Dedifferentiated amniotic fluid mesenchymal stem cell (primary cell): Measurements from ENCODE around the gene UBE2E2.
"Not testable (repeated sequence)": the region's sequence is repeated elsewhere in the genome, so short reads cannot be mapped to it uniquely, and the experiment has no call there.

Experiments used
- DNase-seq: peaks from one replicate; pipeline ENCODE4 v3.0.0-alpha.2; 2016; ENCODE audit errors: extremely low spot score

UBE2E2 gene

GRCh38 chr3:23202921-23203707 lies at the start of gene UBE2E2:
Gene UBE2E2, plus strand, starts transcription at chr3:23203327.
- DNase-seq: peak; percentile 52

GRCh38 chr3:23153436-23153835 lies 49.7 kb upstream of the UBE2E2 start:
- no peak for DNase-seq

DNA sequence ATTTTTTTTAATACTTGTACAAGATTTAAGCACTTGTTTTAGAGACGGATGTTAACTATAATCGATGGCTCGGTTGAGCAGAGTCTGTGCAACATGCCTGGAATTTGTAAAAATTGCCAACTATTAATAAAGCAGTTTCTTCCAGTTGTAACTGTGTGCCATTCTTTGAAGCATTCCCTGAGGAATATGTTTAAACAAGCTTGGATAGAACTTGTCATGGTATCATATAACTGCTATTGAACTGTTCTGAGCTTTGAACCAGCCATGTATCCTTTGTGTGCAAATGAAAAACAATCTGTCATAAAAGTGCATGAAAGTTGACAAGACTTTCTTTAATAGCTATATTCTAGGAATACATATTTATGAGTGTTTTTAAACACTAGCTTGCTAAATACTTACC lies 45.8 kb upstream of the UBE2E2 start:
- no peak for DNase-seq

GRCh38 chr3:23159929-23160328 lies 43.2 kb upstream of the UBE2E2 start:
- peak; percentile 95 for DNase-seq

GRCh38 chr3:23161308-23161707 lies 41.8 kb upstream of the UBE2E2 start:
- no peak for DNase-seq

DNA sequence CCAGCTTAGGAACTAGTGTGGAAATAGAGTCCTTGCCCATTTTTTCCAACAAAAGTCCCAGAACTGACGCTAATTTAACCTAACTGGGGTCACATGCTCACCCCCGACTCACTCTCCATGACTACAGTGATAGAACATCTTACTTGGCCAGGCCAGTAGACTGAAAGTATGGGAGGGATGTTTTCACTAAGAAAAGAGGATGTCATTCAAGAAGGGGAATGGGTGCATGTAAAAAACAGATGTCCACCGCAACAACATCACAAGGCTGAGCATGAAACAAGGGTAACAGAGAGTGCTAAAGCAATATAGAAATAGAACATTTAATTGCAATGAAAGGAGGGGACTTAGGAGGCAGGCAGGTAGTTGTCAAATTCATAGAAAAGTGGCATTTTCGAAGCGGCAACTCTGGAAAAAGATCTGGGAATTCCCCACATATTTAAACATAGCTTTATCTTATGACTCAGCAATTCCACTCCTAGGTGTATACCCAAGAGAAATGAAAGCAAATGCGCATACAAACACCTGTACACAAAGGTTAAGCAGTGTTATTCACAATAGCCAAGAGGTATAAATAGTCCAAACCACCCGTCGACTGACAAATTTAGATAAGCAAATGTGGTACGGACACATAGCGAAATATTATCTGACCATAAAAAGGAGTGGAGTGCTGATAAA lies 41.1 kb upstream of the UBE2E2 start:
- no peak for DNase-seq

DNA sequence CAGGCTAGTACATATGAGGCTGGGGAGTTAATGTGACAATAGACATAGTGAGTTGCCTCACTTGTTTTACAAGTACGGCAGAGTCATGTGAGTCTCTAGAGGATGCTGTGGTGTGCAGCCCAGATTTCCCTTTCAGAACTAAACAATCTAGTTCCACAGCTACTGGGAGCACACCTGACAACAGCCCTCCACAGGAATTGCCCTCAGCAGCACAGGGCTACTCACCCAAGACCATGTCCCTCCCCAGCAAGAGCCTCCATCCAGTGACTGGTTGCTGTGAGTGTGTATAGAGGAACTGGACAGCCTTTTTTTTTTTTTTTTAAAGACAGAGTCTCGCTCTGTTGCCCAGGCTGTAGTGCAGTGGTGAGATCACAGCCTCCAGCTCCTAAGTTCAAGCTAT lies 40.2 kb upstream of the UBE2E2 start:
- no peak for DNase-seq

DNA sequence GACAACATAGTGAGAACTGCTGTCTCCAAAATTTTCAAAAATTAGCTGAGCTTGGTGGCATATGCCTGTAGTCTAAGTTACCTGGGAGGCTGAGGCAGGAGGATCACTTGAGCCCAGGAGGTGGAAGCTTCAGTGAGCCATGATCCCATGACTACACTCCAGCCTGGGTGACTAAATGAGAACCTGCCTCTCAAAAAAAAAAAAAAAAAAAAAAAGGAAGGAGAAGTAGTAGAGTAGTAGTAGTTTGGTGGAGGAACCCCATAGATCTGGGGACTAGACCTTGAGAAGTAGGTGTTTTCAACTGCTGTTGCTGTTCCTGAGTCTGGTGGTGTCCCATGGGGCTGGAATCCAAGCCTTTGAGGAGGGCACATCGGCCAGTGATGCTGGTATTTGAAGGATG lies 38.4 kb upstream of the UBE2E2 start:
- no peak for DNase-seq

DNA sequence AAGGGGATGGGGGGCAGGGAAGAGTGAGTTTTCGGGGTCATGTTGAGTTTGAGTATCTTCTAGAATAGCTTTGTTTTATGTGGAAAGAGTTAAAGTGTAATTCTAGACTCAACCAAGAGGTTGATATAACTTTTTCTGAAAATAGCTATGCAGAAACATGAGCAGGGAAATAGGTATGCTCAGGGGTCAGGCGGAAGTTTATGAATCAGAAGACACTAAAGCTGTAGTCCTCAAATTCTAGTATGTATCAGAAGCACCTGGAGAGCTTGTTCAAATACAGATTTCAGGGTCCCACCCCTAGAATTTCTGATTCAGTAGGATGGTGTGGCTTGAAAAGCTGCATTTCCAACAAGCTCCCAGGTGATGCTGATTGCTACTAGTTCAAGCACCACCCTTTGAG lies 37.6 kb upstream of the UBE2E2 start:
- no peak for DNase-seq

- DNase-seq: no peak
These were observed 36.9 kb upstream of the UBE2E2 start for GRCh38 chr3:23166276-23166675.

DNA sequence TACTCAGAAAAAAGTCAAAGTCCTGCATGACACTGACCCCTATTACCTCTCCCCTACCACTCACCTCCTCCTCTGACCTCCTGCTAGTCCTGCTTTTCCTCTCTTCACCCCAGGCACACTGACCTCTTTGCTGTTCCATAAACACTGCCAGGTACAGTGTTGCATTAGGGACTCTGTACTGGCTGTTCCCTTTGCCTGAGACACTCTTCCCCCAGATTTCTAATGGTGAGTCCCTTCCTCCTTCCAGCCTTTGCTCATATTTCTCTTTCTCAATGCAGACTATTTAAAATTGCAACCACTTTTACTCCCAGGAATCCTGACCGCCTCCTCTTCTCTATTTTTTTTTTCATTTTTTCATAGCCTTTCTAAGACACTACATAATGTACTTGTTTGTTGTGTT lies 36.3 kb upstream of the UBE2E2 start:
- no peak for DNase-seq

GRCh38 chr3:23169551-23169950 lies 33.6 kb upstream of the UBE2E2 start:
- no peak for DNase-seq

DNA sequence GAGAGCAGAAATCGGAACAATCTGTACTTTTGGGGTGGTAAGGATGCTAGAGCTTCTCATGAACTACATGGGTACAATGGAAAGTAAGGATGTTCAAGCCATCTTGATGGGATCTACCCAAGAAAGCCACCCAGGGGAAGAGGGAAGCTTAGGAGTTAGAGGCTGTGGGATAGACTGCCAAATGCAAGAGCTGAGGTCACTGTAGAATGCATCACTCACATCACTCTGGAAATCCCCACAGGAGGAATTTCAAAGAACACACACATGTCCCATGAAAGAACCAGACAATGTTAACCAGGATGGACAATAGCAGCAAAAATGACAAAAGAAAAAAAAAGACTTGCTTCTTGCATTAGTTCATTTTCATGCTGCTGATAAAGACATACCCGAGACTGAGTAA lies 32.8 kb upstream of the UBE2E2 start:
- no peak for DNase-seq

- DNase-seq: no peak
These were observed 31.1 kb upstream of the UBE2E2 start for GRCh38 chr3:23172059-23172458.

GRCh38 chr3:23174426-23175039 lies 28.6 kb upstream of the UBE2E2 start:
- no peak for DNase-seq

DNA sequence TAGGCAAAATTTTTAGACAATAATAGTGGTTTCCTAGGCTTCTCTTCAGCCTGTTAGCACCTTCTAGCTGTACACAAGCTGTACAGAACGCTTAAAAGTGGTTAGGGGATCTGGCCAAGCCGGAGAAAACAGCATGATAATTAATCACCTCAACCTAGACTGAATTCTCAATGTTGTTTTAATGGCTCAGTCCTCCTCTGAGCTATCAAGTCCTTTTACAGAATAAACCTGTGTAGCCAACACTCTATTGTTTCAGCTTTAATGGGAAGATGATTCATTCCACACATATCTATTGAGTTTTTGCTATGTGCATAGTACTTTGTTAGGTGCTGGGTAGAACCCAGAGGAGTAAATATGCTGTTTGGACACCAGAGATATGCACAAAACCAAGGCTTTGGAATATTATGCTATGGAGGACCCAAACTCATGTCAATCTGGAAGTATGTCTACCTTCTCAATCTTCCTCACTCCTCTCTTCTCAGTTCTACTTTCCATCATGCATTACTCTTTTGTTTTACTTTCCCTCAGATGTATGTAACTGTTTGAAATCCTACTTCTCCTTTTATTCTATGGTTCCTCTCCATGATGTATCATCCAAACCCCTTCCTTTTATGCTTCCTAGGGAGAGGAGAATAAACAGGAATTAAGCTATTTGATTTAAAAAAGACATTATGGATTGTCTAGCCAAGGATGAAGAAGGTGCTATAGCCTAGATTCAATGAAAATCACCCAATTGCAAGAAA lies 27.6 kb upstream of the UBE2E2 start:
- no peak for DNase-seq

DNA sequence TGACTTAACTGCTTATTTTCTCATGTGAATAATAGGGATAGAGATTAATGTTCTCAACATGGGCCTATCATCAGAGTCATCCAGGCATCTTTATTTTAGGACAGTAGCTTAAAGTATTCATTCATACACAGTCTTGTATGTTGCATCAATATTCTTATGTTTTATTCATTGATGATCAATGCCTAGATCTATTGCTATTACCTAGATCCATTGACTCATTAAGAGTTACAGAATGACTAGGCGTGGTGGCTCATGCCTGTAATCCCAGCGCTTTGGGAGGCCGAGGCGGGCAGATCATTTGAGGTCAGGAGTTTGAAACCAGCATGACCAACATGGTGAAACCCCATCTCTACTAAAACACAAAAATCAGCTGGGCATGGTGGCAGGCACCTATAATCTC lies 26.3 kb upstream of the UBE2E2 start:
- not testable (repeated sequence) for DNase-seq

DNA sequence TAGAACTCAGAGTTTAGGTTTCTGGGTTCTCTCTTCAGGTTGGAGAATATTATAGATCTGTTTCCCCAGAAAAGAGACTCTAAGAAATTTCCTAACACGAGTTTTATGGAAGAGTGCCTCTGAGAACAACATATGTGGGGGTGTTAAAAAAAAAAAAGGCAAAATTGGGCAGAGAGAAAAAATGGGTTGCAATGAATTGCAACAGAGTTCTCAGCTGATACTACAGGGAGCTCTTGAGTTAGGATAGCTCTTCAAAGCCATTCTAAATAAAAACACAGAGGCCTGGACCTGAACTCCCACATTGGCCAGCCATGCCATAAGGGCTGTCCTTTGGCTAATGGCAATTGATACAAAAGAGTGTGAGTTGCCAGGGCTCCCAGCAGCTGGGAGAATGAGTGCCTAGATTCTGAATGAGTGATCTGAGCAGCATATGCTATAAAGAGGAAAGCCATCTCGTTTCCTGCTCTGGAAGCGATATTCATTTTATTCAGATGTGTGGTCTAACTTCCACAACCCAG lies 20.1 kb upstream of the UBE2E2 start:
- DNase-seq: no peak

DNA sequence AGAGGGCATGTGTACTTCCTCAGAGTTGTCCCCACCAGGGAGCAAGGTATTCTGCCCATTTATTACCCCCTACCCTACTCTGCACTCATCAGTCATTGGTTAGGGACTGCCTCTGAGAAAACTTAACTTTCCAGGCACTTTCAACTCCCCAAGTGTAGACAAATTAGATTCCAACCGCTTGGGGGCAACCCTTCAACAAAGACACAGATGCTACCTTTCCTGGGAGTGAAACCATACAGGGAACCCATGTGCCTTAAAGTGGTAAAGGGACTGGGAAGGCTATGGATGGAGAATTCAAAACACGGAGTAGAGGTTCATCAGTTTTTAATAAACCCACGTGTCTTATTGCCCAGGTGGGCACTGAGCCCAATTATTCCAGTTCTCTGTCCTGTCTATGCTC lies 19.4 kb upstream of the UBE2E2 start:
- no peak for DNase-seq

DNA sequence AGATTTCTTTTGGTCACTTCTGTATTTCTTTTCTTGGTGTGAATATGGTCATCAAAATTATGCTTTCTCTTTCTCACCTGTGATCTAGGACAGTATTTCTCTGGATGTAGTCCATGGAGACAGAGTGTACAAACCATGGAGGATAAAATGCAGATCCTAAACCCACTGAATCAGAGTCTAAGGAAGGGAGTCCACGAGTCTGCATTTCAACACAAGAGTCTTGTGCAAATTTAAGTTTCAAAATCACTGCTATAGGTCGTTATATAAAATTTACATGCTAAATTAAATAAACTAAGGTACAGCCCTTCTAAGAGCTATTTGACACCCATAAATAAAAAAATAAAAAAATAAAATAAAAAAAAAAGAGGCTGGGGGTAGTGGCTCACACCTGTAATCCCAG lies 17.3 kb upstream of the UBE2E2 start:
- no peak for DNase-seq

DNA sequence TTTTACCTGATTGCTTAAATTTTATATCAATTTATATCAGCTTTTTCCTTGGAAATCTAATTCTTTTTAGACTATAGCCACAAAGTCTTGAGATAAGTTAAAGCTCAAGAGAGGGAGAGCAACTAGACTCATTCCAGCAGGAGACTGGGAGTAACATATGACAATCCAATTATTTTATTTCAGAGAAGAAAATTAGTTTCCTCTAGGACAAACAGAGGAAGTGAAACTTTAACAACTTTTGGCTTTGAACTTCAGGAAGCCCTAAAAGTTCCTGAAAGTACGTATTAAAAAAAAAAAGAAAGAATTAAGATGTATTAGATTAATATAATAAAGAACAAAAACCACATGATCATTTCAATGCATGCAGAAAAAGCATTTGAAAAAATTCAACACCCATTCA lies 13.9 kb upstream of the UBE2E2 start:
- DNase-seq: no peak

GRCh38 chr3:23192816-23193215 lies 10.3 kb upstream of the UBE2E2 start:
- DNase-seq: no peak
